Astrocyte (in vitro differentiated cells and primary cell): ENCODE data around the gene C10orf67. TPM values are rescaled to one million over a fixed set of nuclear protein-coding genes. Genes with fewer than 3 reads are reported as not detected.

Experiments used
- DNase-seq: peaks from one replicate; pipeline ENCODE4 v3.0.0-alpha.2; 2010; ENCODE audit warnings: low read depth
- FAIRE-seq: peaks from 2 replicates; lab custom pipeline; 2011; peaks lifted over from hg19 to GRCh38; lab: Jason Lieb, UNC
- H2AFZ ChIP-seq: 2 replicates; pipeline ENCODE4 v1.6.0; 2012; ENCODE audit warnings: low read depth, low read length, inconsistent platforms
- H3K27ac ChIP-seq: 2 replicates; pipeline ENCODE4 v1.5.1; 2011; ENCODE audit warnings: low read depth, low read length, inconsistent platforms
- H3K27me3 ChIP-seq: 2 replicates; pipeline ENCODE4 v1.6.0; 2011; ENCODE audit warnings: low read length, inconsistent platforms; ENCODE audit not compliant: insufficient read depth
- H3K36me3 ChIP-seq: 2 replicates; pipeline ENCODE4 v1.5.1; 2011; ENCODE audit warnings: low read length, inconsistent platforms; ENCODE audit not compliant: insufficient read depth
- H3K4me1 ChIP-seq: 2 replicates; pipeline ENCODE4 v1.5.1; 2011; ENCODE audit warnings: low read length, inconsistent platforms; ENCODE audit not compliant: insufficient read depth
- H3K4me2 ChIP-seq: 2 replicates; pipeline ENCODE4 v1.6.0; 2012; ENCODE audit warnings: low read length, inconsistent platforms
- H3K4me3 ChIP-seq: 2 replicates; pipeline ENCODE4 v1.5.1; 2011; ENCODE audit warnings: low read depth, mild to moderate bottlenecking, low read length, inconsistent platforms; ENCODE audit not compliant: insufficient read depth
- H3K79me2 ChIP-seq: 2 replicates; pipeline ENCODE4 v1.6.0; 2012; ENCODE audit warnings: mild to moderate bottlenecking, low read length, inconsistent platforms; ENCODE audit not compliant: insufficient read depth
- H3K9ac ChIP-seq: 2 replicates; pipeline ENCODE4 v1.6.0; 2012; ENCODE audit warnings: mild to moderate bottlenecking, low read length, inconsistent platforms
- H3K9me3 ChIP-seq: 2 replicates; pipeline ENCODE4 v1.5.1; 2012; ENCODE audit warnings: low read depth, mild to moderate bottlenecking, low read length, inconsistent platforms; ENCODE audit not compliant: insufficient read depth
- H4K20me1 ChIP-seq: 2 replicates; pipeline ENCODE4 v1.6.0; 2012; ENCODE audit warnings: low read length, inconsistent platforms; ENCODE audit not compliant: insufficient read depth
- H3K27ac Mint-ChIP-seq: one replicate; pipeline ENCODE4 v1.8.0; 2021; ENCODE audit warnings: mild to moderate bottlenecking, mixed read lengths; ENCODE audit not compliant: unreplicated experiment
- H3K27me3 Mint-ChIP-seq: one replicate; pipeline ENCODE4 v1.8.0; 2021; ENCODE audit warnings: low read depth, mixed read lengths; ENCODE audit not compliant: unreplicated experiment
- H3K36me3 Mint-ChIP-seq: one replicate; pipeline ENCODE4 v1.8.0; 2021; ENCODE audit warnings: low read depth, mixed read lengths; ENCODE audit not compliant: unreplicated experiment
- H3K4me1 Mint-ChIP-seq: one replicate; pipeline ENCODE4 v1.8.0; 2021; ENCODE audit warnings: low read depth, mixed read lengths; ENCODE audit not compliant: unreplicated experiment
- H3K4me3 Mint-ChIP-seq: one replicate; pipeline ENCODE4 v1.8.0; 2021; ENCODE audit warnings: mild to moderate bottlenecking, moderate library complexity, mixed read lengths; ENCODE audit not compliant: unreplicated experiment
- H3K9me3 Mint-ChIP-seq: one replicate; pipeline ENCODE4 v1.8.0; 2021; ENCODE audit warnings: mild to moderate bottlenecking, mixed read lengths; ENCODE audit not compliant: unreplicated experiment
- CTCF ChIP-seq: IDR thresholded peaks from 2 replicates; pipeline ENCODE4 v1.5.1; 2011; ENCODE audit warnings: low read depth, mild to moderate bottlenecking, inconsistent platforms, low read length, moderate library complexity; ENCODE audit not compliant: insufficient read depth
- EZH2 ChIP-seq: IDR thresholded peaks from 2 replicates; pipeline ENCODE4 v1.6.1; 2012; ENCODE audit warnings: mild to moderate bottlenecking, low read length, inconsistent platforms; ENCODE audit not compliant: insufficient read depth
- total RNA-seq: library from RNA; stranded (reverse); gene quantifications from 2 replicates; pipeline ENCODE4 v1.2.1, GENCODE V29; 2021

C10orf67 gene
- total RNA-seq, 1 donor from 2014 or later = 0.27 TPM

- no peak overlapping the region for H3K4me2 ChIP-seq
- no peaks in the 10 kb centered on the region for H3K4me1 ChIP-seq
- no peak overlapping the region for H3K9ac ChIP-seq
- no peak overlapping the region for H3K27ac ChIP-seq
- no peaks in the 10 kb centered on the region for H3K36me3 ChIP-seq
- no peaks in the 10 kb centered on the region for H4K20me1 ChIP-seq
- no peak overlapping the region for H3K27ac Mint-ChIP-seq
- no peaks in the 10 kb centered on the region for H3K4me1 Mint-ChIP-seq
- H2AFZ ChIP-seq = no peak overlapping the region
- no peak overlapping the region for H3K4me3 ChIP-seq
- H3K27me3 ChIP-seq = peaks cover 49% of the 10 kb centered on the region
- no peak for FAIRE-seq
- H3K9me3 ChIP-seq = no peaks in the 10 kb centered on the region
- peaks cover 83% of the 10 kb centered on the region for H3K27me3 Mint-ChIP-seq
- no peak overlapping the region for H3K4me3 Mint-ChIP-seq
- H3K9me3 Mint-ChIP-seq = peaks cover 4% of the 10 kb centered on the region
- no peaks in the 10 kb centered on the region for H3K79me2 ChIP-seq
- no peak for DNase-seq
- peak; percentile 42 for TF ChIP-seq EZH2
- TF ChIP-seq CTCF = no peak
- H3K36me3 Mint-ChIP-seq = no peaks in the 10 kb centered on the region
Measured at GRCh38 chr10:23173214-23174073, 171.2 kb downstream of the C10orf67 start.

GRCh38 chr10:23172429-23173213, 172.0 kb downstream of the C10orf67 start:
- peaks cover 82% of the 10 kb centered on the region for H3K27me3 Mint-ChIP-seq
- no peak overlapping the region for H3K4me3 Mint-ChIP-seq
- Histone ChIP-seq H2AFZ (no peak overlapping the region), H3K9me3 (no peaks in the 10 kb centered on the region), H4K20me1 (no peaks in the 10 kb centered on the region), H3K4me3 (no peak overlapping the region), H3K36me3 (no peaks in the 10 kb centered on the region), H3K4me1 (no peaks in the 10 kb centered on the region), H3K27me3 (peaks cover 48% of the 10 kb centered on the region), H3K27ac (no peak overlapping the region), H3K9ac (no peak overlapping the region), H3K79me2 (no peaks in the 10 kb centered on the region), H3K4me2 (no peak overlapping the region)
- DNase-seq (no peak), FAIRE-seq (no peak)
- no peaks in the 10 kb centered on the region for H3K4me1 Mint-ChIP-seq
- no peaks in the 10 kb centered on the region for H3K36me3 Mint-ChIP-seq
- no peak overlapping the region for H3K27ac Mint-ChIP-seq
- H3K9me3 Mint-ChIP-seq = peaks cover 4% of the 10 kb centered on the region
- TF ChIP-seq EZH2 (no peak), CTCF (no peak)
